Lower leg skin (tissue), 3 donors: ENCODE measurements around the gene RPUSD1.

ENCODE experiments used
- POLR2A ChIP-seq, 2 donors: fragments of 450-650 bp; IDR thresholded peaks; one replicate each; pipeline ENCODE4 v1.6.1; 2016 to 2017; ENCODE audit warnings: antibody characterized with exemption in 2 of 2, mild to moderate bottlenecking in 1 of 2, moderate library complexity in 1 of 2
- TF ChIP-seq, protein P1 (sequence below), 3 donors: fragments of 450-650 bp; IDR thresholded peaks; one replicate each; pipeline ENCODE4 v1.5.1; 2016; ENCODE audit warnings: antibody characterized with exemption in 3 of 3, mild to moderate bottlenecking in 3 of 3, moderate library complexity in 2 of 3

DNA sequence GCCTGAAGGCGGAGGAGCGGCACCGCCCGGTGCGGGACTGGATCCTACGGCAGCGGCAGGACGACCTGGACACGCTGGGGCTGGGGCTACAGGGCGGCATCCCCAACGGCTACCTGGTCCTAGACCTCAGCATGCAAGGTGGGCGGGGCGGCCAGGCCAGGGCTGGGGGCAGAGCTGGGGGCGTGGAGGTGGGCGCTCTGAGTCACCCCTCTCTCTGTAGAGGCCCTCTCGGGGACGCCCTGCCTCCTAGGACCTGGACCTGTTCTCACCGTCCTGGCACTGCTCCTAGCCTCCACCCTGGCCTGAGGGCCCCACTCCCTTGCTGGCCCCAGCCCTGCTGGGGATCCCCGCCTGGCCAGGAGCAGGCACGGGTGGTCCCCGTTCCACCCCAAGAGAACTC, 19.8 kb downstream of the RPUSD1 start:
- TF ChIP-seq, protein P1, sequence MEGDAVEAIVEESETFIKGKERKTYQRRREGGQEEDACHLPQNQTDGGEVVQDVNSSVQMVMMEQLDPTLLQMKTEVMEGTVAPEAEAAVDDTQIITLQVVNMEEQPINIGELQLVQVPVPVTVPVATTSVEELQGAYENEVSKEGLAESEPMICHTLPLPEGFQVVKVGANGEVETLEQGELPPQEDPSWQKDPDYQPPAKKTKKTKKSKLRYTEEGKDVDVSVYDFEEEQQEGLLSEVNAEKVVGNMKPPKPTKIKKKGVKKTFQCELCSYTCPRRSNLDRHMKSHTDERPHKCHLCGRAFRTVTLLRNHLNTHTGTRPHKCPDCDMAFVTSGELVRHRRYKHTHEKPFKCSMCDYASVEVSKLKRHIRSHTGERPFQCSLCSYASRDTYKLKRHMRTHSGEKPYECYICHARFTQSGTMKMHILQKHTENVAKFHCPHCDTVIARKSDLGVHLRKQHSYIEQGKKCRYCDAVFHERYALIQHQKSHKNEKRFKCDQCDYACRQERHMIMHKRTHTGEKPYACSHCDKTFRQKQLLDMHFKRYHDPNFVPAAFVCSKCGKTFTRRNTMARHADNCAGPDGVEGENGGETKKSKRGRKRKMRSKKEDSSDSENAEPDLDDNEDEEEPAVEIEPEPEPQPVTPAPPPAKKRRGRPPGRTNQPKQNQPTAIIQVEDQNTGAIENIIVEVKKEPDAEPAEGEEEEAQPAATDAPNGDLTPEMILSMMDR (IDR thresholded peaks at IDR 0.05): no peak
- TF ChIP-seq POLR2A (IDR thresholded peaks at IDR 0.05): no peak
